GM18505 (cell line): ENCODE measurements around the gene LRRC75A.

Source experiments
- ATAC-seq: cut with Tn5 transposase; IDR thresholded peaks from one replicate; pipeline ENCODE4 v1.9.1; 2021; ENCODE audit not compliant: unreplicated experiment
- POLR2A ChIP-seq: IDR thresholded peaks from 4 replicates; pipeline ENCODE4 v1.6.1; 2011; ENCODE audit warnings: borderline replicate concordance; ENCODE audit not compliant: insufficient read depth, insufficient read length; ENCODE audit errors: extremely low read depth

LRRC75A gene

GRCh38 chr17:16511593-16511992 lies 19.6 kb upstream of the LRRC75A start:
- TF ChIP-seq POLR2A, result no peak
- ATAC-seq, result no peak

GRCh38 chr17:16507918-16508533 lies 16.0 kb upstream of the LRRC75A start:
- no peak for ATAC-seq
- no peak for TF ChIP-seq POLR2A

DNA sequence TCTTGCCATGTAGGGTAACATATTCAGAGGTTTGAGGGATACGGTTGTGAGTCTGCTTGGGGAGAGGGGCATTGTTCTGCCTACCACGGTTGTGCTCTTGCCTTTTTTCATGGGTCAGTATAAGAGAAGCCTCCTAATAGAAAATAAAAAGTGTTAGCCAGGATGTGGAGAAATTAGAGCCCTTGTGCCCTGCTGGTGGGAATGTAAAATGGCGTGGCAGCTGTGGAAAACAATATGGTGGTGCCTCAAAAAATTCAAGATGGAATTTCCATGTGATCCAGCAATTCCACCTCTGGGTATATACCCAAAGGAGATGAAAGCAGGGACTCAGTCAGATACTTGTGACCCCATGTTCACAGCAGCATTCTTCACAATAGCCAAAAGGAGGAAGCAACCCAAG lies 14.2 kb upstream of the LRRC75A start:
- no peak for ATAC-seq
- no peak for TF ChIP-seq POLR2A

DNA sequence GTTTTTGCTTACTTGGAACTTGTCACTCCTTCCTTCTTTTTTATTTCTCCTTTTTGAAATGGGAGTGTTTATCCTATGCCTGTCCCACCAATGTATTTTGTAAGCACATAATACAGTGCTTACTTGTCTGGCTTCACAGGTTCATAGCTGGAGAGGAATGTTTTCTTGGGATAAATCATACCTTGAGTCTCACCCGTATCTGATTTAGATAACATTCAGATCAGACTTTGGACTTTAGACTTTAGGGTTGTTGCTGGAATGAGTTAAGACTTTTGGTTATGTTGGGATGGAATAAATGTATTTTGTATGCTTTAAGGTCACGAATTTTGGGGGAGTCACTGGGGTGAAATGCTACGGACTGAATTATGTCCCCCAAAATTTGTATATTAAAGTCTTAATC lies 13.0 kb upstream of the LRRC75A start:
- no peak for ATAC-seq
- TF ChIP-seq POLR2A, result no peak

GRCh38 chr17:16496820-16497489 lies 5.0 kb upstream of the LRRC75A start:
- TF ChIP-seq POLR2A, result no peak
- no peak for ATAC-seq

DNA sequence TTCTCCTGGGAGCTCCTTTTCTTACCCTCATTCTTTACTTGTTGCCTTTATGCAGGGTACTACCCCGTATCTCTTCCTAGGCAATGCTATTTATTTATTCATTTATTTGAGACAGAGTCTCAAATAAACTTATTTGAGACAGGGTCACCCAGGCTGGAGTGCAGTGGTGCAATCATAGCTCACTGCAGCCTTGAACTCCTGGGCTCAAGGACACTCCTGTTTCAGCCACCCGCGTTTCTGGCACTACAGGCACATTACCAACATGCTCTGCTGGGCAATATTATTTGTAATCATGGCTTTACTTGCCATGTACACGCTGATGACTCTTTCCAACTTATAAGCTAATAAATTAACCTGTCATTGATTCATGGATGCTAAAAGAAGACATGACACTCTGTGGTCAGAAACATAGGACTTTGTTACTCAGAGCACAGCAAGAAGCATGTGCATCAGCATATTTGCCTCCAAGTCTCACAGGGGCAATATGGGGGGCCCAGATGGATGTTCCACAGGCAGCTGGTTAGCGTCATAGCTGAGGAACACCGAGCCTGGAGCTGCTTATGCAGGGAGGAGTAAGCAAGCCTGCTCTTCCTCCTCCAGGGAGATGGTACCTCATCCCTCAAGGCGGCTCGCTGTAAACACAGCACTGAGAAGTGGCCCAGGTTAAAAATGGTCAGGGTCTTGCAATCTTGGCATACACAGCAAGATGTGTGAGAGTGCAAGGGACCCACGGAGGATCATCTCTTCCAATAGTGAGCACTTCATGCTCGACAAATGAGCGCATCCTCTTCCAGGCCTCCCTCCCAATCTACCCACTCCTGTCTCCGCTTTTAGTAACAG lies 4.2 kb upstream of the LRRC75A start:
- no peak for ATAC-seq
- TF ChIP-seq POLR2A, result no peak

DNA sequence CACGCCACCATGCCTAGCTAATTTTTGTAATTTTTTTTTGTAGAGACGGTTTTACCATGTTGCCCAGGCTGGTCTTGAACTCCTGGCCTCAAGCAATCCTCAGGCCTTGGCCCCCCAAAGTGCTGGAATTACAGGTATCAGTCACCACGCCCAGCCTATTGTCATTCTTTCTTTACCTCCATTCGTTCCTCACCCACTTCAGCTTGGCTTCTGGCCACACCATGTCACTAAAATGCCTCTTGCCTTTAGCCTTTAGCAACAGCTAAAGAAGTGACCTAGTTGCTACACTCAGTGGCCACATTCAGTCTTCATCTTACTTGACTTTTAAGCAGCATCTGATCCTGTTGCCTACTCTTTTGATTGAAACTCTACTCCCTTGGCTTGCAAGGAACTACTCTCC lies 3.6 kb upstream of the LRRC75A start:
- TF ChIP-seq POLR2A, result no peak
- ATAC-seq, result no peak

GRCh38 chr17:16494059-16494458 lies 2.1 kb upstream of the LRRC75A start:
- TF ChIP-seq POLR2A, result no peak
- ATAC-seq, result no peak

- no peak for TF ChIP-seq POLR2A
- no peak for ATAC-seq
Measured at GRCh38 chr17:16493531-16494046, 1.6 kb upstream of the LRRC75A start.

- ATAC-seq, result no peak
- no peak for TF ChIP-seq POLR2A
Measured at GRCh38 chr17:16492613-16493530, 879 bp upstream of the LRRC75A start.

GRCh38 chr17:16491131-16491702 lies 776 bp downstream of the LRRC75A start:
- peak; percentile 25 for ATAC-seq
- TF ChIP-seq POLR2A, result no peak

- no peak for ATAC-seq
- no peak for TF ChIP-seq POLR2A
Measured at GRCh38 chr17:16489431-16489830, 2.6 kb downstream of the LRRC75A start.

DNA sequence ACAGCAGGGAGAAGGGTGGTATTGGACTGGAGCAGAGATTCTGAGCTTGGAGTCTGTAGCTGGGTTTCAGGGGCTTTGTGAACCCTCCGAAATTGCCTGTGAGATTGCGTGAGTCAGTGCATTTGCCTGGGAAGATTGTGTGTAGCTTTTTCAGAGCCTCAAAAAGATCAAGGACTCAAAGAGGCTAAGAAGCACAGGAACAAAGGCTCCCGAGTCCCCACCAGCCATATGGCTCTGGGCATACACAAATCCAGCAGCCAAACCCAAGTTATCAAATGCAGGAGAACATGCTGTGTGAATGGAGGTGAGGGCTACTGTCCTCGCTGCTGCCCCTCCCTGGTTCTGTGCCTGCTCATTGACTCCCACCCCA lies 3.0 kb downstream of the LRRC75A start:
- no peak for TF ChIP-seq POLR2A
- no peak for ATAC-seq
